WTC11 (cell line): ENCODE data around the gene GPR37. TPM values are rescaled to one million over a fixed set of nuclear protein-coding genes. Genes with fewer than 3 reads are reported as not detected.

ENCODE experiments used
- ATAC-seq: fragments of 200-7000 bp; cut with Tn5 transposase; 2 replicates; pipeline ENCODE4 v1.10.0; 2021; ENCODE audit warnings: mild to moderate bottlenecking, moderate library complexity
- CTCF ChIA-PET: fragments of 300-600 bp; sonication (Branson Sonifier 250); formaldehyde crosslinking; loops from one replicate; lab custom pipeline; 2021; ENCODE audit warnings: antibody characterized with exemption; lab: Charles Lee
- POLR2A ChIA-PET: fragments of 350-600 bp; sonication (Branson Sonifier 250); formaldehyde crosslinking; loops from one replicate; lab custom pipeline; 2021; ENCODE audit warnings: antibody characterized with exemption; lab: Charles Lee
- DNase-seq: peaks from one replicate; pipeline ENCODE4 v3.0.0; 2021; ENCODE audit warnings: low spot score
- H3K27ac Mint-ChIP-seq: 2 replicates; pipeline ENCODE4 v1.8.0; 2021; ENCODE audit warnings: mixed read lengths
- H3K27me3 Mint-ChIP-seq: 2 replicates; pipeline ENCODE4 v1.8.0; 2021; ENCODE audit warnings: low read depth, mild to moderate bottlenecking, moderate library complexity, mixed read lengths
- H3K36me3 Mint-ChIP-seq: 2 replicates; pipeline ENCODE4 v1.8.0; 2021; ENCODE audit warnings: mixed read lengths
- H3K4me1 Mint-ChIP-seq: 2 replicates; pipeline ENCODE4 v1.8.0; 2022; ENCODE audit warnings: mixed read lengths
- H3K4me3 Mint-ChIP-seq: 2 replicates; pipeline ENCODE4 v1.8.0; 2021; ENCODE audit warnings: mild to moderate bottlenecking, moderate library complexity, mixed read lengths
- H3K9me3 Mint-ChIP-seq: 2 replicates; pipeline ENCODE4 v1.8.0; 2021; ENCODE audit warnings: mixed read lengths
- ATF1 ChIP-seq: sonication (generic); formaldehyde crosslinking; IDR thresholded peaks from 2 replicates; pipeline ENCODE4 v1.8.1; 2023; ENCODE audit warnings: mild to moderate bottlenecking, moderate library complexity, missing genetic modification reagents
- CBFB ChIP-seq: sonication (generic); formaldehyde crosslinking; IDR thresholded peaks from 2 replicates; pipeline ENCODE4 v1.8.1; 2022; ENCODE audit warnings: mild to moderate bottlenecking, low read depth, missing genetic modification reagents
- FOXJ3 ChIP-seq: sonication (generic); formaldehyde crosslinking; IDR thresholded peaks from 2 replicates; pipeline ENCODE4 v1.9.0; 2021; ENCODE audit warnings: missing genetic modification reagents, mild to moderate bottlenecking, borderline replicate concordance
- GRHL2 ChIP-seq: fragments of 250-450 bp; sonication (Bioruptor Pico); IDR thresholded peaks from 2 replicates; pipeline ENCODE4 v1.8.0; 2022; ENCODE audit warnings: mild to moderate bottlenecking, moderate library complexity; ENCODE audit not compliant: insufficient replicate concordance, severe bottlenecking
- GTF2I ChIP-seq: fragments of 250-450 bp; sonication (Bioruptor Pico); conservative IDR thresholded peaks from 2 replicates; pipeline ENCODE4 v1.4.0; 2021; ENCODE audit warnings: mild to moderate bottlenecking
- JAZF1 ChIP-seq: fragments of 250-450 bp; sonication (Bioruptor Pico); IDR thresholded peaks from 2 replicates; pipeline ENCODE4 v1.9.0; 2021; ENCODE audit warnings: moderate library complexity, mild to moderate bottlenecking, inconsistent platforms
- JUN ChIP-seq: sonication (generic); formaldehyde crosslinking; IDR thresholded peaks from 2 replicates; pipeline ENCODE4 v1.8.0; 2023; ENCODE audit warnings: mild to moderate bottlenecking, missing genetic modification reagents
- NFATC4 ChIP-seq: fragments of 250-450 bp; sonication (Bioruptor Pico); IDR thresholded peaks from 2 replicates; pipeline ENCODE4 v1.9.0; 2021; ENCODE audit warnings: mild to moderate bottlenecking
- RORB ChIP-seq: fragments of 250-450 bp; sonication (Bioruptor Pico); IDR thresholded peaks from 2 replicates; pipeline ENCODE4 v1.9.0; 2021; ENCODE audit warnings: mild to moderate bottlenecking
- SP1 ChIP-seq: sonication (generic); formaldehyde crosslinking; conservative IDR thresholded peaks from 2 replicates; pipeline ENCODE4 v1.8.1; 2022; ENCODE audit warnings: missing genetic modification reagents
- ZNF219 ChIP-seq: sonication (generic); formaldehyde crosslinking; IDR thresholded peaks from 2 replicates; pipeline ENCODE4 v1.8.0; 2023; ENCODE audit warnings: missing genetic modification reagents, mild to moderate bottlenecking, borderline replicate concordance
- ZNF232 ChIP-seq: sonication (generic); formaldehyde crosslinking; IDR thresholded peaks from 2 replicates; pipeline ENCODE4 v1.8.0; 2022; ENCODE audit warnings: mild to moderate bottlenecking, missing genetic modification reagents
- ZNF263 ChIP-seq: sonication (generic); formaldehyde crosslinking; IDR thresholded peaks from 2 replicates; pipeline ENCODE4 v1.8.1; 2022; ENCODE audit warnings: low read depth, mild to moderate bottlenecking, moderate library complexity, missing genetic modification reagents
- total RNA-seq: library from RNA; stranded (reverse); gene quantifications from 3 replicates; pipeline ENCODE4 v1.2.3, GENCODE V29; 2021
- TF ChIP-seq, protein P1 (sequence below): sonication (generic); formaldehyde crosslinking; IDR thresholded peaks from 2 replicates; pipeline ENCODE4 v1.8.1; 2023; ENCODE audit warnings: mild to moderate bottlenecking, missing genetic modification reagents, moderate library complexity
- TF ChIP-seq, protein P2 (sequence below): fragments of 250-450 bp; sonication (Bioruptor Pico); IDR thresholded peaks from 2 replicates; pipeline ENCODE4 v1.9.0; 2021; ENCODE audit warnings: moderate library complexity, mild to moderate bottlenecking, inconsistent platforms, borderline replicate concordance
- TF ChIP-seq, protein P3 (sequence below): sonication (generic); formaldehyde crosslinking; IDR thresholded peaks from 2 replicates; pipeline ENCODE4 v1.8.1; 2022; ENCODE audit warnings: mild to moderate bottlenecking, missing genetic modification reagents, moderate library complexity, borderline replicate concordance
- TF ChIP-seq, protein P4 (sequence below): sonication (generic); formaldehyde crosslinking; IDR thresholded peaks from 2 replicates; pipeline ENCODE4 v1.8.1; 2023; ENCODE audit warnings: mild to moderate bottlenecking, moderate library complexity, missing genetic modification reagents
- TF ChIP-seq, protein P5 (sequence below): sonication (generic); formaldehyde crosslinking; IDR thresholded peaks from 2 replicates; pipeline ENCODE4 v1.8.0; 2023; ENCODE audit warnings: mild to moderate bottlenecking, missing genetic modification reagents
- TF ChIP-seq, protein P6 (sequence below): sonication (generic); formaldehyde crosslinking; IDR thresholded peaks from 2 replicates; pipeline ENCODE4 v1.8.1; 2022; ENCODE audit warnings: missing genetic modification reagents, borderline replicate concordance
- TF ChIP-seq, protein P7 (sequence below): sonication (generic); formaldehyde crosslinking; IDR thresholded peaks from 2 replicates; pipeline ENCODE4 v1.8.0; 2022; ENCODE audit warnings: mild to moderate bottlenecking, missing genetic modification reagents
- TF ChIP-seq, protein P8 (sequence below): sonication (generic); formaldehyde crosslinking; conservative IDR thresholded peaks from 2 replicates; pipeline ENCODE4 v1.8.1; 2023; ENCODE audit warnings: mild to moderate bottlenecking, low read depth, missing genetic modification reagents, moderate library complexity

The GPR37 gene
- total RNA-seq, 1 experiment from 2014 or later = 20.4 TPM

DNA sequence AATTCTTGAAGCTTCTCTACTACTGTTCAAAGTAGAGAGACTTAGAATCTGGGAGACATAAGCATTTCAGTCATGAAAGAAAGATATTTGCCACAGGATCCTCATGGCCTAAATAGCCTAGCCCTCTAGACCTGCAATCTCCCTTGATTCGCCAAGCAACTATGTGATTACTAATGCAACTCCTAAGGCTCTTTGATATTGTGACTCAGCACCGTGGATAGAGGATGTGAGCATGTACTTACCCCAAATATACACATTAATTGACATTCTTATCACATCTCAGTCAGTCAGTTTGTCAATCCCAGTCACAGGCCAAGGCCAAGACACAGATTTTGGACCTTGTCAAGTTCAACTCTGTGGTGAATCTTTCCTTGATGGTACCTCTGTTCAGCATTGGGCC lies 42.6 kb downstream of the GPR37 start:
- H3K4me1 Mint-ChIP-seq = peaks cover 53% of the 10 kb centered on the region
- no peaks in the 10 kb centered on the region for H3K27me3 Mint-ChIP-seq
- peaks cover 4% of the 10 kb centered on the region for H3K36me3 Mint-ChIP-seq
- ChIA-PET CTCF (no interaction called here), POLR2A (no interaction called here)
- no peak overlapping the region for H3K27ac Mint-ChIP-seq
- H3K9me3 Mint-ChIP-seq = peaks cover 12% of the 10 kb centered on the region
- DNase-seq (no peak), ATAC-seq (peak; percentile 18; the same call in 1 of the 2 replicates)
- TF ChIP-seq SP1 (CRISPR knock-in tag) (no peak), GTF2I (CRISPR knock-in tag) (no peak), ZNF263 (CRISPR knock-in tag) (no peak), GRHL2 (no peak), ATF1 (CRISPR knock-in tag) (no peak), JUN (CRISPR knock-in tag) (no peak), JAZF1 (no peak), ZNF219 (CRISPR knock-in tag) (no peak), NFATC4 (CRISPR knock-in tag) (no peak)
- TF ChIP-seq, protein P1, sequence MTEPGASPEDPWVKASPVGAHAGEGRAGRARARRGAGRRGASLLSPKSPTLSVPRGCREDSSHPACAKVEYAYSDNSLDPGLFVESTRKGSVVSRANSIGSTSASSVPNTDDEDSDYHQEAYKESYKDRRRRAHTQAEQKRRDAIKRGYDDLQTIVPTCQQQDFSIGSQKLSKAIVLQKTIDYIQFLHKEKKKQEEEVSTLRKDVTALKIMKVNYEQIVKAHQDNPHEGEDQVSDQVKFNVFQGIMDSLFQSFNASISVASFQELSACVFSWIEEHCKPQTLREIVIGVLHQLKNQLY (CRISPR knock-in tag) = no peak
- TF ChIP-seq, protein P2, sequence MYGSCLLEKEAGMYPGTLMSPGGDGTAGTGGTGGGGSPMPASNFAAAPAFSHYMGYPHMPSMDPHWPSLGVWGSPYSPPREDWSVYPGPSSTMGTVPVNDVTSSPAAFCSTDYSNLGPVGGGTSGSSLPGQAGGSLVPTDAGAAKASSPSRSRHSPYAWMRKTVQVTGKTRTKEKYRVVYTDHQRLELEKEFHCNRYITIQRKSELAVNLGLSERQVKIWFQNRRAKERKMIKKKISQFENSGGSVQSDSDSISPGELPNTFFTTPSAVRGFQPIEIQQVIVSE (CRISPR knock-in tag) = no peak
- TF ChIP-seq, protein P3, sequence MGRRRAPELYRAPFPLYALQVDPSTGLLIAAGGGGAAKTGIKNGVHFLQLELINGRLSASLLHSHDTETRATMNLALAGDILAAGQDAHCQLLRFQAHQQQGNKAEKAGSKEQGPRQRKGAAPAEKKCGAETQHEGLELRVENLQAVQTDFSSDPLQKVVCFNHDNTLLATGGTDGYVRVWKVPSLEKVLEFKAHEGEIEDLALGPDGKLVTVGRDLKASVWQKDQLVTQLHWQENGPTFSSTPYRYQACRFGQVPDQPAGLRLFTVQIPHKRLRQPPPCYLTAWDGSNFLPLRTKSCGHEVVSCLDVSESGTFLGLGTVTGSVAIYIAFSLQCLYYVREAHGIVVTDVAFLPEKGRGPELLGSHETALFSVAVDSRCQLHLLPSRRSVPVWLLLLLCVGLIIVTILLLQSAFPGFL = no peak
- H3K4me3 Mint-ChIP-seq = no peak overlapping the region

DNA sequence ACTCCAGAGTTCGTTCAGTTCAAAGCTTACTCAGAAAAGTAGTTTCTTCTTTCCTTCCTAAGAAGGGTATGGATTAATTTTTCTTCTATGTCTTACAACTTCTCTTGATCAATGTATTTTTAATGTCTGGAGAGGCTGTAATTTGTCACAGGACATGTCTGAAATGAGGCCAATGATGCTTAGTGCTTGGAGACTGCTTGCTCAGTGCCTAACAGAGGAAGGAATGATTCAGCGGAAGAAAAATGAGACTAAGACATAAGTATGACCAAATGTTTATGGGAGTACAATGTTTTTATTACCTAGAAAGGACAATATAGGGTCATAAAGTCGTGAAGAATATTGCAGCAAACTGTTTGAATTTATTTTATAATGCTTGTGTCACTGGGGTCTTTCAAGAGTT lies 43.3 kb downstream of the GPR37 start:
- peaks cover 5% of the 10 kb centered on the region for H3K9me3 Mint-ChIP-seq
- peaks cover 1% of the 10 kb centered on the region for H3K36me3 Mint-ChIP-seq
- POLR2A ChIA-PET = no interaction called here
- no peak overlapping the region for H3K27ac Mint-ChIP-seq
- peaks cover 53% of the 10 kb centered on the region for H3K4me1 Mint-ChIP-seq
- H3K27me3 Mint-ChIP-seq = no peaks in the 10 kb centered on the region
- ATAC-seq = no peak
- no peak overlapping the region for H3K4me3 Mint-ChIP-seq
- CTCF ChIA-PET = no interaction called here
- no peak for DNase-seq
- TF ChIP-seq FOXJ3 (CRISPR knock-in tag) (no peak), CBFB (CRISPR knock-in tag) (no peak), ZNF232 (no peak), RORB (CRISPR knock-in tag) (no peak)
- TF ChIP-seq, protein P4, sequence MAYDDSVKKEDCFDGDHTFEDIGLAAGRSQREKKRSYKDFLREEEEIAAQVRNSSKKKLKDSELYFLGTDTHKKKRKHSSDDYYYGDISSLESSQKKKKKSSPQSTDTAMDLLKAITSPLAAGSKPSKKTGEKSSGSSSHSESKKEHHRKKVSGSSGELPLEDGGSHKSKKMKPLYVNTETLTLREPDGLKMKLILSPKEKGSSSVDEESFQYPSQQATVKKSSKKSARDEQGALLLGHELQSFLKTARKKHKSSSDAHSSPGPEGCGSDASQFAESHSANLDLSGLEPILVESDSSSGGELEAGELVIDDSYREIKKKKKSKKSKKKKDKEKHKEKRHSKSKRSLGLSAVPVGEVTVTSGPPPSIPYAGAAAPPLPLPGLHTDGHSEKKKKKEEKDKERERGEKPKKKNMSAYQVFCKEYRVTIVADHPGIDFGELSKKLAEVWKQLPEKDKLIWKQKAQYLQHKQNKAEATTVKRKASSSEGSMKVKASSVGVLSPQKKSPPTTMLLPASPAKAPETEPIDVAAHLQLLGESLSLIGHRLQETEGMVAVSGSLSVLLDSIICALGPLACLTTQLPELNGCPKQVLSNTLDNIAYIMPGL = no peak
- TF ChIP-seq, protein P5, sequence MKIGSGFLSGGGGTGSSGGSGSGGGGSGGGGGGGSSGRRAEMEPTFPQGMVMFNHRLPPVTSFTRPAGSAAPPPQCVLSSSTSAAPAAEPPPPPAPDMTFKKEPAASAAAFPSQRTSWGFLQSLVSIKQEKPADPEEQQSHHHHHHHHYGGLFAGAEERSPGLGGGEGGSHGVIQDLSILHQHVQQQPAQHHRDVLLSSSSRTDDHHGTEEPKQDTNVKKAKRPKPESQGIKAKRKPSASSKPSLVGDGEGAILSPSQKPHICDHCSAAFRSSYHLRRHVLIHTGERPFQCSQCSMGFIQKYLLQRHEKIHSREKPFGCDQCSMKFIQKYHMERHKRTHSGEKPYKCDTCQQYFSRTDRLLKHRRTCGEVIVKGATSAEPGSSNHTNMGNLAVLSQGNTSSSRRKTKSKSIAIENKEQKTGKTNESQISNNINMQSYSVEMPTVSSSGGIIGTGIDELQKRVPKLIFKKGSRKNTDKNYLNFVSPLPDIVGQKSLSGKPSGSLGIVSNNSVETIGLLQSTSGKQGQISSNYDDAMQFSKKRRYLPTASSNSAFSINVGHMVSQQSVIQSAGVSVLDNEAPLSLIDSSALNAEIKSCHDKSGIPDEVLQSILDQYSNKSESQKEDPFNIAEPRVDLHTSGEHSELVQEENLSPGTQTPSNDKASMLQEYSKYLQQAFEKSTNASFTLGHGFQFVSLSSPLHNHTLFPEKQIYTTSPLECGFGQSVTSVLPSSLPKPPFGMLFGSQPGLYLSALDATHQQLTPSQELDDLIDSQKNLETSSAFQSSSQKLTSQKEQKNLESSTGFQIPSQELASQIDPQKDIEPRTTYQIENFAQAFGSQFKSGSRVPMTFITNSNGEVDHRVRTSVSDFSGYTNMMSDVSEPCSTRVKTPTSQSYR (CRISPR knock-in tag) = no peak
- TF ChIP-seq, protein P6, sequence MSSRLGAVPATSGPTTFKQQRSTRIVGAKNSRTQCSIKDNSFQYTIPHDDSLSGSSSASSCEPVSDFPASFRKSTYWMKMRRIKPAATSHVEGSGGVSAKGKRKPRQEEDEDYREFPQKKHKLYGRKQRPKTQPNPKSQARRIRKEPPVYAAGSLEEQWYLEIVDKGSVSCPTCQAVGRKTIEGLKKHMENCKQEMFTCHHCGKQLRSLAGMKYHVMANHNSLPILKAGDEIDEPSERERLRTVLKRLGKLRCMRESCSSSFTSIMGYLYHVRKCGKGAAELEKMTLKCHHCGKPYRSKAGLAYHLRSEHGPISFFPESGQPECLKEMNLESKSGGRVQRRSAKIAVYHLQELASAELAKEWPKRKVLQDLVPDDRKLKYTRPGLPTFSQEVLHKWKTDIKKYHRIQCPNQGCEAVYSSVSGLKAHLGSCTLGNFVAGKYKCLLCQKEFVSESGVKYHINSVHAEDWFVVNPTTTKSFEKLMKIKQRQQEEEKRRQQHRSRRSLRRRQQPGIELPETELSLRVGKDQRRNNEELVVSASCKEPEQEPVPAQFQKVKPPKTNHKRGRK = no peak
- TF ChIP-seq, protein P7, sequence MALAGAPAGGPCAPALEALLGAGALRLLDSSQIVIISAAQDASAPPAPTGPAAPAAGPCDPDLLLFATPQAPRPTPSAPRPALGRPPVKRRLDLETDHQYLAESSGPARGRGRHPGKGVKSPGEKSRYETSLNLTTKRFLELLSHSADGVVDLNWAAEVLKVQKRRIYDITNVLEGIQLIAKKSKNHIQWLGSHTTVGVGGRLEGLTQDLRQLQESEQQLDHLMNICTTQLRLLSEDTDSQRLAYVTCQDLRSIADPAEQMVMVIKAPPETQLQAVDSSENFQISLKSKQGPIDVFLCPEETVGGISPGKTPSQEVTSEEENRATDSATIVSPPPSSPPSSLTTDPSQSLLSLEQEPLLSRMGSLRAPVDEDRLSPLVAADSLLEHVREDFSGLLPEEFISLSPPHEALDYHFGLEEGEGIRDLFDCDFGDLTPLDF (CRISPR knock-in tag) = no peak
- TF ChIP-seq, protein P8, sequence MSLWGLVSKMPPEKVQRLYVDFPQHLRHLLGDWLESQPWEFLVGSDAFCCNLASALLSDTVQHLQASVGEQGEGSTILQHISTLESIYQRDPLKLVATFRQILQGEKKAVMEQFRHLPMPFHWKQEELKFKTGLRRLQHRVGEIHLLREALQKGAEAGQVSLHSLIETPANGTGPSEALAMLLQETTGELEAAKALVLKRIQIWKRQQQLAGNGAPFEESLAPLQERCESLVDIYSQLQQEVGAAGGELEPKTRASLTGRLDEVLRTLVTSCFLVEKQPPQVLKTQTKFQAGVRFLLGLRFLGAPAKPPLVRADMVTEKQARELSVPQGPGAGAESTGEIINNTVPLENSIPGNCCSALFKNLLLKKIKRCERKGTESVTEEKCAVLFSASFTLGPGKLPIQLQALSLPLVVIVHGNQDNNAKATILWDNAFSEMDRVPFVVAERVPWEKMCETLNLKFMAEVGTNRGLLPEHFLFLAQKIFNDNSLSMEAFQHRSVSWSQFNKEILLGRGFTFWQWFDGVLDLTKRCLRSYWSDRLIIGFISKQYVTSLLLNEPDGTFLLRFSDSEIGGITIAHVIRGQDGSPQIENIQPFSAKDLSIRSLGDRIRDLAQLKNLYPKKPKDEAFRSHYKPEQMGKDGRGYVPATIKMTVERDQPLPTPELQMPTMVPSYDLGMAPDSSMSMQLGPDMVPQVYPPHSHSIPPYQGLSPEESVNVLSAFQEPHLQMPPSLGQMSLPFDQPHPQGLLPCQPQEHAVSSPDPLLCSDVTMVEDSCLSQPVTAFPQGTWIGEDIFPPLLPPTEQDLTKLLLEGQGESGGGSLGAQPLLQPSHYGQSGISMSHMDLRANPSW = no peak
